GM11168 (cell line): ENCODE data around the gene MEG3.

Experiments used
- in situ Hi-C: fragments of 300-500 bp; cut with MboI; formaldehyde crosslinking; loops from one replicate; pipeline ENCODE4 v1.12.0; 2022; ENCODE audit warnings: low sequenced_read_pairs; ENCODE audit not compliant: unreplicated experiment

Gene MEG3

GRCh38 chr14:100827101-100828021, 1.4 kb downstream of the MEG3 start:
- in situ Hi-C loops = loop anchor here (25.0 kb wide), 1 partner anchor 810 kb away; no protein-coding TSS in a partner anchor

DNA sequence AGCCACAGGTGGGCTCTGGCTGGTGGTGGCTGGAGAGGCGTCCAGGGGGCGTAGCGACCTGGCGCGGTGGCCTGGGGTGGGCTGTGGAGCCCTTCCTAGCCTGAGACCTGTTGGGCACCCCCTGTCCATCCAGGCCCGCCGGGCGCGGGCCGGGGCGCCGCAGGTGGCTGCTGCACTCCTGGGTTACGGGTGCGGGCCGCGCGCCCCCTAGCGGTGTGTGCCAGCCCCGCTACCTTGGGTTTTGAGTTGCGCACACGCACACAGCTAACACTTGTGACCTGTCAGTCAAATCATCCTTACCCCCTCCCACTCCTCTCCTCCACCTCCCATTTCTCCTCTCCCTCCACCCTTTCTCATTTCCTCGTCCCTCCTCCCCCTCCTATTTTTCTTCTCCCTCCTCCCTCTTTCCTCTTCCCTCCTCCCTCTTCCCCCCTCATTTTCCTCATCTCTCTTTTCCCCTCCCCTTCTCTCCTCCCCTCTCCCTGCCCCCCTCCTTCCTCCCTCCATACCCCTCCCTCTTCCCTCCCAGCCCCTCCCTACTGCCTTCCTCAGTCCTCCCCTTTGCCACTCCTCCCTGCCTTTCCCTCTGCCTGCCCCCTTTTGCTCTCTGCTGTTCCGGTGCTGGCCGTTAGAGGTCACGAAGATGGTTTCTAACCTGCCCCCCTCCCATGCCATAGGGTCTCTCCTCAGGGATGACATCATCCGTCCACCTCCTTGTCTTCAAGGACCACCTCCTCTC, 2.3 kb downstream of the MEG3 start:
- in situ Hi-C loops = loop anchor here (25.0 kb wide), 1 partner anchor 809 kb away; no protein-coding TSS in a partner anchor

DNA sequence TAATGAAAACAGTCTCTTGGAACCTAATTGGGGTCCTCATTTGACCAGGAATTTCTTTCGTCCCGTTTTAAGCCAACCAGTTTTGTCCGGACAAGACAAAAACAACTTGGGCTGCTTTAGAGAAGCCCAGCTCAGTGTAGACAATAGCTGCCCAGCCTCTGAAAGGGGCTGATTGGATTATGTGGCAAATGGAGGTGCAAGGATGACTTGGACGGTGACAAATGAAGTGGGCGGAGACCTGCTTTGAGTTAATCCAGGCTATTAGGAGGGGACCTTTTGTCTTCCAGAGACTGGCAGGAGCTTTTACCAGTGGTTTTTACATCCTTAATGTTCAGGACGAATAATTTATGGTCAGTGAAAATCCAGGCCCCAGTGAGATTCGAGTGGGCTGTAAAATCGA, 4.8 kb downstream of the MEG3 start:
- in situ Hi-C loops = loop anchor here (25.0 kb wide), 1 partner anchor 807 kb away; no protein-coding TSS in a partner anchor

DNA sequence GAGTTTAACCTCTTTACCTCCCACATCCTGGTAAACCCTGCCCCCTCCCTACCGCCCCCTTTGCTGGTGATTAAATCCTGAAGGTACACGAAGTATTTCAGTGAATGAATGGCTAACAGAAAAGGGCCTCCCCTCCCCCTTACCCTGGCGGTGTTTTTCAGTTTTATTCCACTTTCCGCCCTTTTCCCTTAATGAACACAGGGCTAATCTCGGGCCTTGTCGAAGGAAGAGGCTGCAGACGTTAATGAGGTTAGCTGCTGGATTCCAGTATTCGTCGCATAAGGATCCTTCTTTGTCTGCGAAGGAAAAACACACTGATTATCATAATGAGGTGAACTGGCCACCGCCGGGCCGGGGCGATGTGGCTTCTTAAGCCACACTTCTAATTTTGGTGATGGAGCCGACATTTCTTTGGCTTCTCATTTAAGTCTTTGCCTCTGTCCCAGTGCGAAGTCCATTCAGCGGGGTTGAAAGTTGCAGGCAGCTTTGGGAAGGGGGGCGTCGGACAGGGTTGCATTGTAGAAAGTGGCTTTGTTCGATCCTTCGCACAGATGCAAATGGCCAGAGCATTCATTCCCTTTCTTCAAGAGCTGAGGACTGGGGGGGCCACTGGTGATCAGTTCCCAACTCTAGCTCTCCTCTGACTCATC, 6.5 kb downstream of the MEG3 start:
- in situ Hi-C loops = loop anchor here (25.0 kb wide), 1 partner anchor 805 kb away; no protein-coding TSS in a partner anchor

DNA sequence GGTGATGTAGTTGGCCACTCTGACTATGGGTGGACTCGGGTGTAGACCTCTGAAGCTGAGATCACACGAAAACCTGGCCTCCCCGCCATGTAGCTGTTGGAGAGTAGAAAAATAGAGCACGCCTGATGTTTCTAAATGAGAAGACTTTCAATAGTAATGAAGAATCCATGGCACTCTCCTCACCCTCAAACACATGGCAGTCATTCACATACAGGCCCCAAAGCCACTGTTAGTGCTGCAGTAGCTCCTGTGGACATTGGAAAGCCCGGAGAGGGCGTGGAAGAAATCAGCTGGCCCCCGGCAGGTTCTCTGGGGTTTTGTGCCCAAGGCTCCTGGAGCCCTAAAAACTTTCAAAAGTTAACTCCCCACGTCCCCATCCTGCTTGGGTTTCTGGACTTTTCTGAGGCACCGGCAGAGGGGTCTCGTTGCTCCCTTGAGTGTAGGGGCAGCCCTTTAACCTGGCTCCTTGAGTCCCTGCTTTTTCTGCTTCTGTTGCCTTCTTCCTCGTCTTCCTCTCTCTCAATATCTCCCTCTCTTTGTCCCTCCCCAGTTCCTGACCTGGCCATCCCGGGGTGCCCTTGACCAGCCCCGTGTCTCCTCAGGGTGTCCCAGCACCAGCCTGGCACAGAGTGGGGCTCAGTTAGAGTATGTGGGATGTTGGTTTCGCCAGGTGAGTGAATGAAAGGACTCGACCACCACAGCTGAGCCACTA, 8.3 kb downstream of the MEG3 start:
- in situ Hi-C loops = loop anchor here (25.0 kb wide), 1 partner anchor 803 kb away; no protein-coding TSS in a partner anchor

DNA sequence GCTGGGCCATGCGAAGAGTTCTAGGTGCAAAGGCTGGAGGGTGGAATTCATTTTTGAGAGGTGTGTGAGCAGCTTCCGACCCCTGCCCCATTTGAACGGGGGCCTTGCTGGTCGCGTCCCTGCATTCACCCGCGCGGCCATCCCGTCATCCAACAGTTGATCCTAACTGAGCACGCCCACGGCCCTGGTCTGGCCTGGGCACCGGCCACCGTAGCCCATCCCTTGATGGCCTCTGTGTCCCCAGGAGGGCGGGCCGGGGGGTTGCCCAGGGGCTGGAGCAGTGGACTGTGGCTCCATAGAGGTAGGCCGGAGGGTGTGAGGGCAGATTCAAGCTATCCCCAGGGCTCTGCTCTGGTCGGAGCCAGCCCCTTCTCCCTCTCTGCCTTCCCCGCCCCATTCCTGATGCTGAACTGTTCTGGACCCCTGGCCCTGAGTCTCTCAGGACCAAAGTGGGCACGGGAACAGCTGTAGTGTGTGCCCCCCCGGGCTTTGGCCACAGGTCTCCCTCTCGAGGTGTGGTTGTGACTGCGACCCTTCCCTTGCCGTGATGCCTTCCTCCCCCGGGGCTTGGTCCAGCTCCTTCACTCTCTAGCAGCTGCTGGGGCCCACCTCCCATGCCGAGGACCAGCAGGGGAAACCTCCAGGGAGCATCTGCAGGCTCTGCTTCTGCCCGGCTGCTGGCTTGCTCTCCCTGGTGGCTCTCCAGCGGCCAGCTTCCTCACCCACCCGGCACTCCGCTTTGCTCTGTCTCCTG, 9.1 kb downstream of the MEG3 start:
- in situ Hi-C loops = loop anchor here (25.0 kb wide), 1 partner anchor 802 kb away; no protein-coding TSS in a partner anchor

DNA sequence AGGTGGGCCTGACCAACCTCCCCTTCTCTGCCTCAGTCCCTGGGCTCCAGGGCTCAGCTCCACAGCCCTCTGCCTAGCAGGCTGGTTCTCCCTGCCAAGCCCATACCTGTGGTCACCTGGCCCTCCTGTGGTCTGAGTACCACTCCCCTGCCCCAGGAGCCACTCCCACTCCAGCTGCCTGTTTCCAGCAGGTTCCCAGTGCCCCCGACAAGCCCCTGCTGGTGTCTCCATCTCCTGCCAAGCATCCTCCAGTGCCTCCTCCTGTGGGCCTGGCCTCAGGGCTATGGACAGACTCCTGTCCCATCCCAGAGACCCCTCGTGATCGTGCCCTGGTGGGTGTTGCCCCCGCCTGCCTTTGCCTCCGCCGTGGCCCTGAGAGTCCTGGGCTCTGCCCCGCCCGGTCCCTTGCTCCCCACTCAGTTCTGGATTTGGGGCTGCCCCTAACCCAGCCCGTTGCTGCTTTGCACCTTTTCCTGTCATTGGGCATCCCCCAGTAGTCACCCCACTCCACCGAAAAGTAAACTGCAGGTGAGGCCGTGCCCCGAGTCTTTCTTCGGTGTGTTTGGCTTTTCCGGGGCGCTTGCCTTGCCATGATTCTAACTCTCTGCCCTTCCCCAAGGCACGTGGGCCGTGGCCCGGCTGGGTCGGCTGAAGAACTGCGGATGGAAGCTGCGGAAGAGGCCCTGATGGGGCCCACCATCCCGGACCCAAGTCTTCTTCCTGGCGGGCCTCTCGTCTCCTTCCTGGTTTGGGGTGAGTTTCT, 9.8 kb downstream of the MEG3 start:
- in situ Hi-C loops = loop anchor here (25.0 kb wide), 1 partner anchor 802 kb away; no protein-coding TSS in a partner anchor

- in situ Hi-C loops = loop anchor here (25.0 kb wide), 1 partner anchor 801 kb away; no protein-coding TSS in a partner anchor
Measured at GRCh38 chr14:100836311-100836805, 10.4 kb downstream of the MEG3 start.

DNA sequence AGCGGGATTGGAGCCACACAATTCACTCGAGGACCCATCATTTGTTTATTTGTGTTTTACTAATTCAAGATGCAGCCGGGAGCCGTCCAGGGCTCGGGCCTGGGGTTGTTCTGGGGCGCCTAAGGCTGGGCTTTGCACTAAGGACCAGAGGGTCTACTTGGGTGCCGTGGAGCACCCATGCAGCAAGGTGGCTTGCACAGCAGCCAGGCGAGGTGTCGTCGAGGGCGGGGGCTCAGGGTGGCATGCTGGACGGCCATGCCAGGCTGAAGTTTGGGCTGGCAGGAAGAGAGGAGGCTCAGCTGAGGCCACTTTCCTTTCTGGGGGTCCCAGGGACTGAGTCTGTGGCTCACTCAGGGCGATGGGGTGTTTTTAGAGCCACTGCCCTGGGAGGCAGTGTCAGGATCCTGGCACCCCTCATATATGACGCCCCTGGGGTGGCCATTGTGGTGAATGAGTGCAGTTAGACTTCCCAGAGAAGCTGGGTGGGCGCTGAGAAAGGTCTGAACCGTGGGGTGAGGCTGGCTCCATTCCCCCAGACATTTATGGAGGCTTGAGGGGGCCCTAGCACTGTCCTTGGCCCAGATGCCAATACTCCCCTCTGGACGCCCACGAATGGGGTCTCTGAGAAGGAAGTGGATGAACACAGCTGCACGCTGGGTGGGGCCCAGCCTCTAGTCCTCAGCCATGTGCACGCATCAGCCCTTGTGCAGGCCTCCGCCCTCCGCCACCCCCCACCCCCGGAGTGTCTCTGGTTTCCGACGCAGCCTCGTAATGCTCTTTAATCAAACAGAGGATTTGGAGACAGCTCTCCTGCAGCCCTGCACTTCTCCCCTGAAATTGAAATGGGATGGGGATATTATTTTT, 11.3 kb downstream of the MEG3 start:
- in situ Hi-C loops = loop anchor here (25.0 kb wide), 1 partner anchor 800 kb away; no protein-coding TSS in a partner anchor

- in situ Hi-C loops = loop anchor here (25.0 kb wide), 1 partner anchor 799 kb away; no protein-coding TSS in a partner anchor
Measured at GRCh38 chr14:100837805-100838350, 12.0 kb downstream of the MEG3 start.

- in situ Hi-C loops = loop anchor here (25.0 kb wide), 1 partner anchor 799 kb away; no protein-coding TSS in a partner anchor
Measured at GRCh38 chr14:100838493-100839314, 12.8 kb downstream of the MEG3 start.

DNA sequence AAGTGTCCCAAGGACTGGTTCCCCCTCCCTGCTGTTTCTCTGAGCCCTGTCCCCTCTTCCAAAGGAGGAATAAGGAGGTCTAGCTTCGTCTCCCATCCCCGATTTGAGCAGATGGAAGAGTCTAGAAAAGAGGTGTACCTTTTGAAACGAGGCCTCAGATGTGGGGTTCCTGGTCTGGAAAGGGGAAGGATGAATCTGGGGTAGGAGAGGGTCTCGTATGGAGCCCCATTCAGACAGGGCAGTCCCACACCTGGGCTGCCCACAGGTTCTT, 13.3 kb downstream of the MEG3 start:
- in situ Hi-C loops = loop anchor here (25.0 kb wide), 1 partner anchor 798 kb away; no protein-coding TSS in a partner anchor

GRCh38 chr14:100839681-100840111, 13.8 kb downstream of the MEG3 start:
- in situ Hi-C loops = loop anchor here (25.0 kb wide), 1 partner anchor 798 kb away; no protein-coding TSS in a partner anchor

- in situ Hi-C loops = loop anchor here (25.0 kb wide), 1 partner anchor 797 kb away; no protein-coding TSS in a partner anchor
Measured at GRCh38 chr14:100840286-100841065, 14.6 kb downstream of the MEG3 start.
